NT2/D1 (cell line): ENCODE data around the gene PPY.

ENCODE experiments used
- SUZ12 ChIP-seq: IDR thresholded peaks from 2 replicates; pipeline ENCODE4 v1.6.1; 2011; ENCODE audit not compliant: insufficient read length, insufficient read depth; ENCODE audit errors: extremely low read depth
- YY1 ChIP-seq: IDR thresholded peaks from 2 replicates; pipeline ENCODE4 v1.6.1; 2011; ENCODE audit not compliant: insufficient read length, insufficient read depth
- ZNF274 ChIP-seq: IDR thresholded peaks from 2 replicates; pipeline ENCODE4 v1.6.1; 2011; ENCODE audit warnings: mild to moderate bottlenecking, low read depth, low read length

GRCh38 chr17:43956222-43956621, 13.9 kb upstream of the PPY start:
- no peak for TF ChIP-seq ZNF274
- no peak for TF ChIP-seq YY1
- no peak for TF ChIP-seq SUZ12
